Stomach (tissue), 4 donors: ENCODE data around the gene DGKD.

Source experiments
- EP300 ChIP-seq: sonication (generic); formaldehyde crosslinking; IDR thresholded peaks from one replicate; pipeline ENCODE4 v1.6.1; 2017; ENCODE audit warnings: antibody characterized with exemption
- POLR2A ChIP-seq, 4 donors: fragments of 450-650 bp; IDR thresholded peaks; one replicate each; pipeline ENCODE4 v1.6.1; 2016; ENCODE audit warnings: antibody characterized with exemption in 4 of 4, control low read depth in 2 of 4, mild to moderate bottlenecking in 1 of 4, moderate library complexity in 1 of 4
- POLR2AphosphoS5 ChIP-seq, 3 donors: sonication (generic); formaldehyde crosslinking; IDR thresholded peaks; one replicate each; pipeline ENCODE4 v1.6.1; 2016; ENCODE audit warnings: antibody characterized with exemption in 3 of 3
- TF ChIP-seq, protein P1 (sequence below), 7 experiments: fragments of 450-650 bp in 4 of 7; fragments of 200-600 bp in 3 of 7; sonication (generic) in 3 of 7; IDR thresholded peaks; one replicate each; pipeline ENCODE4 v1.5.1; 2016 to 2019; ENCODE audit warnings: antibody characterized with exemption in 7 of 7, control low read depth in 2 of 7, mild to moderate bottlenecking in 1 of 7

DNA sequence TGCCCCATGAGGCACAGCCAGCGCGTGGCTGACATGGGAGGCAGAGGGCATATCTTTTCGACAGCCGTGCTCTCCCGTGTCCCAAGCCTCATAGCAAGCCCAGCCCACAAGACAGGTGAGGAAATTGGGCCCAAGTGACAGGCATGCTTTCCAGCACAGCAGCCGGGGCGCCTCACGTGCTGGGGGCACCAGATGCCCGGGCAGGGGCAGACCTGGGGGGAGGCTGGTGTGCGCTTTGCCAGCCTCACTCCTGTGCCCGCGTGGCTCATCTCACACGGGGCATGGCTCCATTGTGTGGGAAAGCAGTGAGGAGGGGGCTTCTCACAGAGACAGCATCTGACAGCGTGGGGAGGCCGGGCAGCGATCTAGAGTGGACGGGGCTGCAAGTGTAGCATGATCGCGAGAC, 119.1 kb downstream of the DGKD start:
- no peak for TF ChIP-seq POLR2AphosphoS5 (IDR thresholded peaks at IDR 0.05)
- TF ChIP-seq, protein P1, sequence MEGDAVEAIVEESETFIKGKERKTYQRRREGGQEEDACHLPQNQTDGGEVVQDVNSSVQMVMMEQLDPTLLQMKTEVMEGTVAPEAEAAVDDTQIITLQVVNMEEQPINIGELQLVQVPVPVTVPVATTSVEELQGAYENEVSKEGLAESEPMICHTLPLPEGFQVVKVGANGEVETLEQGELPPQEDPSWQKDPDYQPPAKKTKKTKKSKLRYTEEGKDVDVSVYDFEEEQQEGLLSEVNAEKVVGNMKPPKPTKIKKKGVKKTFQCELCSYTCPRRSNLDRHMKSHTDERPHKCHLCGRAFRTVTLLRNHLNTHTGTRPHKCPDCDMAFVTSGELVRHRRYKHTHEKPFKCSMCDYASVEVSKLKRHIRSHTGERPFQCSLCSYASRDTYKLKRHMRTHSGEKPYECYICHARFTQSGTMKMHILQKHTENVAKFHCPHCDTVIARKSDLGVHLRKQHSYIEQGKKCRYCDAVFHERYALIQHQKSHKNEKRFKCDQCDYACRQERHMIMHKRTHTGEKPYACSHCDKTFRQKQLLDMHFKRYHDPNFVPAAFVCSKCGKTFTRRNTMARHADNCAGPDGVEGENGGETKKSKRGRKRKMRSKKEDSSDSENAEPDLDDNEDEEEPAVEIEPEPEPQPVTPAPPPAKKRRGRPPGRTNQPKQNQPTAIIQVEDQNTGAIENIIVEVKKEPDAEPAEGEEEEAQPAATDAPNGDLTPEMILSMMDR (IDR thresholded peaks at IDR 0.05), result no peak
- no peak for TF ChIP-seq POLR2A (IDR thresholded peaks at IDR 0.05)
- no peak for TF ChIP-seq EP300
